H1 (cell line): ENCODE data around the gene TSPAN4.

Source experiments
- CREB1 ChIP-seq: IDR thresholded peaks from 2 replicates; pipeline ENCODE4 v1.6.1; 2012; ENCODE audit warnings: inconsistent platforms
- POLR2A ChIP-seq, 2 experiments: IDR thresholded peaks; 1 replicate in 1 of 2; 2 replicates in 1 of 2; pipeline ENCODE4 v1.6.1; 2011; ENCODE audit warnings: low read depth in 2 of 2, low read length in 2 of 2, mild to moderate bottlenecking in 2 of 2; ENCODE audit errors: control extremely low read depth in 1 of 2
- POLR2AphosphoS5 ChIP-seq: IDR thresholded peaks from 2 replicates; pipeline ENCODE4 v1.6.1; 2011; ENCODE audit warnings: low read depth, low read length
- SP4 ChIP-seq: IDR thresholded peaks from 2 replicates; pipeline ENCODE4 v1.6.1; 2012; ENCODE audit warnings: low read length, inconsistent platforms
- SRF ChIP-seq: IDR thresholded peaks from 2 replicates; pipeline ENCODE4 v1.6.1; 2011; ENCODE audit warnings: mild to moderate bottlenecking, low read depth, low read length, moderate library complexity
- TAF1 ChIP-seq: IDR thresholded peaks from 2 replicates; pipeline ENCODE4 v1.6.1; 2011; ENCODE audit warnings: mild to moderate bottlenecking, low read depth, low read length
- TEAD4 ChIP-seq: IDR thresholded peaks from 2 replicates; pipeline ENCODE4 v1.6.1; 2012; ENCODE audit warnings: low read depth, low read length, inconsistent platforms, mixed read lengths
- YY1 ChIP-seq: IDR thresholded peaks from 2 replicates; pipeline ENCODE4 v1.6.1; 2011; ENCODE audit warnings: low read depth, mild to moderate bottlenecking, low read length
- TF ChIP-seq, protein P1 (sequence below), 3 experiments: IDR thresholded peaks; 1 replicate in 2 of 3; 2 replicates in 1 of 3; pipeline versions ENCODE4 v1.5.1 to v1.6.1; 2011; ENCODE audit warnings: low read length in 3 of 3, mild to moderate bottlenecking in 3 of 3, inconsistent platforms in 2 of 3, low read depth in 1 of 3, moderate library complexity in 1 of 3; ENCODE audit not compliant: insufficient read depth in 1 of 3; ENCODE audit errors: control extremely low read depth in 1 of 3

DNA sequence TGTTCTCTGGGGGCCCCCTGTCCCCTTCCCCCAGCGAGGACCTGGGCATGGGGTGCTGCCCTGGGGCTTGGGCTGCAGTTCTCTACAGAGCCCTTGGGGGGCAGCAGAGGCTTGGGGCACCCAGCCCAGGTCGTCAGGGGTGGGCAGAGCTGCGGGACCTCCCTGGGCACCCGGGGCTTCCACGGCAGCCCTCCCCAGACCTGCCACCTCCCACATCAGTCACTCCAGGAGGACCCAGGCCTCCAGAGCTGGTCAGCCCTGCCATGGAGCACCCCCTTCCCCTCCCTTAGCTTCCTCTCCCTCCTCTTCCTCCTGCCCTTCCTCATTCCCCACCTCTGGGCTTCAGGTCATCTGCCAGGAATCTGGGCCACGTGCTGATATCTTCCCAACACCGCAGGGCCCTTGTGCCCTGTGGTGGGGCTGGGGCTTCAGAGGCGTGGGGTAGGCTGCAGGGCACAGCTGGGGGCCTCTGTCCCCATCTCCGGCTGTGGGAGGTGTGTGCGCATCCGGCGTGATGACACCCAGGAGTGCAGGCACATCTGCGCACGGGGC is 5.8 kb downstream of the TSPAN4 start:
- TF ChIP-seq TAF1 (0 out of 2 replicates have a peak, but pooled peaks have one; percentile 2), SP4 (no peak), TEAD4 (no peak), YY1 (no peak), POLR2A (IDR thresholded peaks at IDR 0.05; ENCODE audit: control extremely low read depth in 1 of 2, low read depth in 2 of 2, low read length in 2 of 2) (no peak), POLR2AphosphoS5 (no peak), CREB1 (no peak; the same call in 1 of the 2 replicates), SRF (no peak)
- TF ChIP-seq, protein P1, sequence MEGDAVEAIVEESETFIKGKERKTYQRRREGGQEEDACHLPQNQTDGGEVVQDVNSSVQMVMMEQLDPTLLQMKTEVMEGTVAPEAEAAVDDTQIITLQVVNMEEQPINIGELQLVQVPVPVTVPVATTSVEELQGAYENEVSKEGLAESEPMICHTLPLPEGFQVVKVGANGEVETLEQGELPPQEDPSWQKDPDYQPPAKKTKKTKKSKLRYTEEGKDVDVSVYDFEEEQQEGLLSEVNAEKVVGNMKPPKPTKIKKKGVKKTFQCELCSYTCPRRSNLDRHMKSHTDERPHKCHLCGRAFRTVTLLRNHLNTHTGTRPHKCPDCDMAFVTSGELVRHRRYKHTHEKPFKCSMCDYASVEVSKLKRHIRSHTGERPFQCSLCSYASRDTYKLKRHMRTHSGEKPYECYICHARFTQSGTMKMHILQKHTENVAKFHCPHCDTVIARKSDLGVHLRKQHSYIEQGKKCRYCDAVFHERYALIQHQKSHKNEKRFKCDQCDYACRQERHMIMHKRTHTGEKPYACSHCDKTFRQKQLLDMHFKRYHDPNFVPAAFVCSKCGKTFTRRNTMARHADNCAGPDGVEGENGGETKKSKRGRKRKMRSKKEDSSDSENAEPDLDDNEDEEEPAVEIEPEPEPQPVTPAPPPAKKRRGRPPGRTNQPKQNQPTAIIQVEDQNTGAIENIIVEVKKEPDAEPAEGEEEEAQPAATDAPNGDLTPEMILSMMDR (IDR thresholded peaks at IDR 0.05; ENCODE audit: control extremely low read depth in 1 of 3, insufficient read depth in 1 of 3, low read depth in 1 of 3, low read length in 3 of 3) = peak in 2 of 3 experiments; percentile 76 to 79; a peak in 3 of 4 replicates
